Islet precursor cell (in vitro differentiated cells): Measurements from ENCODE around the gene AQP9.
A peak's percentile ranks its signal among the peaks of the same experiment; 100 is the strongest.

ENCODE experiments used
- DNase-seq: peaks from one replicate; pipeline ENCODE4 v3.0.0-alpha.2; 2018

AQP9 gene

DNA sequence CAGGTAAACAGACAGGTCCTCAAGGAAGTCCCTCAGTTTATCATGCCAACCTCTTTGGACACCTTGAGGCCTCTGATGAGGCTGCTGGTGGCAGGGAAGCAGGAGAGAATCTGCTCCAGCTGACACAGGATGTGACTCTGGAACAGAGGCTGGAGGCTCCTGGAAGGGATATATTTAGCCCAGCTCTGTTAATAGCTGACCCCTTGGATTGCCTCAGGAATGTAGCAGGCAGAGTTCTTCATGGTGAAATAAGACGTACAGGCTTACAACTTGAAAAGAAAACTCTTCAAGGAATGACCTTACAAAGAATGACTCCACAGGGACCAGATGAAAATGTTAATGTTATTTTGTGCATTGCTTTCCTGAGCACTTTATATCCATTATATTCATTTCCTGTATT lies 90.5 kb downstream of the AQP9 start:
- peak; percentile 79 for DNase-seq

DNA sequence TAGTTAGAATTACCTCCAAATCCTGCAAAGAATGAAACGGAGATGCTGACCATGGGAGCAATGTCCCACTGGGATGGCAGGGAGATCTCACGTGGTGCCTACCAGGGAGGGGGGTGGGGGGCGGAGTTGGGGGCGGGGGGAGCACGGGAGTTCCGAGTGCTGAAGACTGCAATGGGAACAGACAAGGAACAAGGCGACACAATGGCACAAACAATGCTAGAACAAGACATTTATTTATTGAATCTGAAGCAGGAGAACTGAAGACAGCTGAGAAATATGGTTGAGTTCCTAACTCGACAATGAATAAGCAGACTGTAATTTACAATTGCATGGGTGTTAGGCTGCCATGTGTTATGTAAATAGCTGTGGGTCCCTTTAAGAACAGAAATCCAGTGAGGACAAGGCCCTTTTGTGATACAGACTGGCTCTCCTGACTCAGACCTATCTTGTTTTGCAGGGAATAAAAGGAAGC lies 91.2 kb downstream of the AQP9 start:
- DNase-seq, result peak; percentile 70

DNA sequence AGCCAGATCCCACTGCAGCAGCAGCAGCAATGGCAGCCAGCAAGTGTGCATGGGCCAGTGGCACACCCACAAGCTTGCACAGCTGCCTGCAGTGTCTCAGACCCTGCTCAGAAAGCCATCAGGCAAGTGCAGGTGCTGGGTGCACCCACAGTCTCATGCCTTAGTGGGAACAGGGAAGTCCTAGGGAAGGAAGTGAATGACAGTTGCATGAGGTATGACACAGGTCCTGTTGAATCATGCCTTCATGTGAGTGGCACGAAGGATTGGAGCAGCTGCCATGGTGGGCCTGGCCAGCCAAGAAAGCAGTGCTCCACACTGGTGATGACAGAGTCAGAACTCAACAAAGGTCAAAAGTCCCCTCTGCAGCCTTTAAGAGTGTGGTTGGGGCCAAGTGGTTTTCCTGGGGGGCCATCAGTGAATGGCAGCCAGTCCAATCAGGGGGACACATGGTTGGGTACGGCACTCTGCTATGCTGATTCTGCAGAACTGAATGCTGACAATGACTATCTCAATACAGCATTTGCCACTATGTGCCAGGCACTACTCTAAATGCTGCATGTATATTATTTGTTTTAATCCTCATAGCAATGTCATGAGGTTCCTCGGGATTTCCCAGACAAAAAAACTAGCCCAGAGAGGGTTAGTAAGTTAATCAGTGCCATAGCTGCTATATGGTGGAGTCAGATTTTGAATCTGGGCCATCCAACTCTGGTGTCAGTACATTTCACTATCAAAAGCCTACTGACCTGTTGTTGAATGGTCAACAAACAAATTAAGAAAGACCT lies 94.3 kb downstream of the AQP9 start:
- no peak for DNase-seq

DNA sequence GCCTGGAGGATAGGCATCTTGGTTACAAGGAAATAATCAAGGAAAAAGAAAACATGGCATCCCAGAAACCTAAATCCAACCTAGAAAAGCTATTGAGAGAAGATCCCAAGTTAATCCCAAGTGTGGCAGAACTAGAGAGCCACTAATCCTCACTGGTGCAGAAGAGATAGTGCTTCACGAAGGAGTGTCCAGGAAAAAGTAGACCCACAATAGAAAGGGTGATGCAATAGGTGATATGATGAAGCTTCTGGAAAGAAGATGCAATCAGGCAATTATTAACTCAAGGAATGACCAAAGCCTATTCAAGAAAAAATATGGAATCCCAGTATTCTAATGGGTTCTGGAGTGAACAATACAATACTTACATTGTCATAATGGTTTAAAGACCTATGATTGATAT lies 95.2 kb downstream of the AQP9 start:
- DNase-seq, result no peak
